ENCODE measurements around the gene BAIAP2. TPM values are rescaled to one million over a fixed set of nuclear protein-coding genes. Genes with fewer than 3 reads are reported as not detected.

Gene BAIAP2
- total and polyA plus RNA-seq, 2 donors (not counting 3 experiments of a cell fraction or from before 2014, with no cell fraction given), result 12.3 to 18.6 TPM

DNA sequence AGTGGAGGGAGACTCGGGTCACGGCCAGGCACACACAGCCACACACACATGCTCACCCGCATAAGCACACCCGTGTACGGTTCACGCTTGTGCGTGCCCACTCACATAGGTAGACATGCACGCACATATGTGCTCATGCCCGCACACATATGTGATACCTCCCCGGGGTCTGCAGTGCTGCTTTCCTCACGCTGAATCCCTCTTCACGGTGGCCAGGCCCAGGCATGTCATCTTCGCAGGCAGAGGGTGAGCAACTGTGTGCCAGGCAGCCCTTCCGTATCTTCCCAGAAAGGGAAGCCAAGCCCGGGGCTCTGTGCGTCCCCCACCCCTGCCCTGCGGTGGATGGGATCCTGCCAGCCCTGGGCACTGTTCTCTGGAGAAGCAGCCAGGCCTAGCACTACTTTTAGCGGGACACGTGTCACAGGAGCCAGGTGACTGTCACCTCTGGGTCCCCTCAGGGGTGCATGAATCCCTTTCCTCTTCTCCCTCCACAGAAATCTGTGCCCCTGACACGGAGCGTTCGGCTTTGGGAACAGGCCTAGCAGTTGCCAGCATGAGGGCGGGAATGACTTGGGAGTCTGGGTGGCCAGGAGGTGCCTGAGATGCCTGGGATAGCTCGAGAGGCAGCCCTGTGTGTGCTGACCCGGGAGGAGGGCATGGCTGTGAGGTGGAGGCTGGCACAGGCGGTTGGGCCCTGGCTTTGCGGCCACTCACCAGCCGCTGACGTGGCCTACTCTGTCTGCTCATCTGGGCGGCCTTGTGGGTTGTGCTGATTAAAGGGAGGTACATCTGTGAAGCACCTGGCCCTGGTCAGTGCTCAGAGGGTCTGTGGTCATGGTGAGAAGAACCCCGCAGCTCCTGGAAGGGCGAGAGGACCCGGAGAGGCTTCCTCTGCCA is 47.5 kb downstream of the BAIAP2 start:
- no peaks in the 10 kb centered on the region for H3K79me2 ChIP-seq (ENCODE audit: control insufficient read depth, insufficient read depth, low read length)
- CTCF ChIA-PET, result interaction anchor here (1.0 to 1.2 kb wide), 2 partner anchors 15 to 19 kb away, joined by 3 to 4 read pairs; no protein-coding TSS in a partner anchor
- no peaks in the 10 kb centered on the region for H3K27me3 ChIP-seq (ENCODE audit: control insufficient read depth in 2 of 2, insufficient read depth in 2 of 2, low read length in 2 of 2)
- H2AFZ ChIP-seq (ENCODE audit: low read depth, low read length), result no peak overlapping the region
- H3K4me1 ChIP-seq (ENCODE audit: control insufficient read depth, extremely low read depth, insufficient read depth, low read length), result no peaks in the 10 kb centered on the region
- FAIRE-seq (no peak), DNase-seq (ENCODE audit: low read depth, low spot score) (peak; percentile 5)
- H3K4me3 ChIP-seq (replicated peaks in 1 of 3; ENCODE audit: insufficient read depth in 1 of 3, low read depth in 1 of 3, low read length in 3 of 3), result no peak overlapping the region
- BruUV-seq (replicated peaks), result no TSS peak
- H3K27ac ChIP-seq (ENCODE audit: insufficient read depth, low read depth, low read length), result no peak overlapping the region
- dilution Hi-C loops (cut with MboI; ENCODE audit: extremely low pct_ligation_motif_present, low sequenced_read_pairs), result no loop called here
- no peak overlapping the region for H3K9ac ChIP-seq (replicated peaks; ENCODE audit: extremely low read depth, insufficient read depth, low read length)
- H3K9me1 ChIP-seq (replicated peaks; ENCODE audit: control insufficient read depth, extremely low read depth, insufficient read depth, low read length), result no peaks in the 10 kb centered on the region
- no peak overlapping the region for H3K4me2 ChIP-seq (ENCODE audit: insufficient read depth, low read length)
- TF ChIP-seq POLR2AphosphoS5 (IDR thresholded peaks at IDR 0.05; ENCODE audit: insufficient read depth, low read depth, low read length) (no peak), GATA2 (IDR thresholded peaks at IDR 0.05; ENCODE audit: insufficient read depth, insufficient read length, low read depth, low read length) (no peak), MYC (IDR thresholded peaks at IDR 0.05; ENCODE audit: low read depth, low read length) (no peak), JUN (IDR thresholded peaks at IDR 0.05; ENCODE audit: borderline replicate concordance, insufficient read depth, insufficient read length, low read depth) (no peak), EZH2 (IDR thresholded peaks at IDR 0.05; ENCODE audit: borderline replicate concordance, low read depth, low read length, severe bottlenecking) (no peak), FOS (IDR thresholded peaks at IDR 0.05; ENCODE audit: borderline replicate concordance, insufficient read depth, low read length) (no peak), POLR2A (IDR thresholded peaks at IDR 0.05; ENCODE audit: low read depth, low read length) (no peak)
- TF ChIP-seq, protein P1, sequence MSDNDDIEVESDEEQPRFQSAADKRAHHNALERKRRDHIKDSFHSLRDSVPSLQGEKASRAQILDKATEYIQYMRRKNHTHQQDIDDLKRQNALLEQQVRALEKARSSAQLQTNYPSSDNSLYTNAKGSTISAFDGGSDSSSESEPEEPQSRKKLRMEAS (IDR thresholded peaks at IDR 0.05; ENCODE audit: insufficient read depth, insufficient read length), result no peak
- TF ChIP-seq, protein P2, sequence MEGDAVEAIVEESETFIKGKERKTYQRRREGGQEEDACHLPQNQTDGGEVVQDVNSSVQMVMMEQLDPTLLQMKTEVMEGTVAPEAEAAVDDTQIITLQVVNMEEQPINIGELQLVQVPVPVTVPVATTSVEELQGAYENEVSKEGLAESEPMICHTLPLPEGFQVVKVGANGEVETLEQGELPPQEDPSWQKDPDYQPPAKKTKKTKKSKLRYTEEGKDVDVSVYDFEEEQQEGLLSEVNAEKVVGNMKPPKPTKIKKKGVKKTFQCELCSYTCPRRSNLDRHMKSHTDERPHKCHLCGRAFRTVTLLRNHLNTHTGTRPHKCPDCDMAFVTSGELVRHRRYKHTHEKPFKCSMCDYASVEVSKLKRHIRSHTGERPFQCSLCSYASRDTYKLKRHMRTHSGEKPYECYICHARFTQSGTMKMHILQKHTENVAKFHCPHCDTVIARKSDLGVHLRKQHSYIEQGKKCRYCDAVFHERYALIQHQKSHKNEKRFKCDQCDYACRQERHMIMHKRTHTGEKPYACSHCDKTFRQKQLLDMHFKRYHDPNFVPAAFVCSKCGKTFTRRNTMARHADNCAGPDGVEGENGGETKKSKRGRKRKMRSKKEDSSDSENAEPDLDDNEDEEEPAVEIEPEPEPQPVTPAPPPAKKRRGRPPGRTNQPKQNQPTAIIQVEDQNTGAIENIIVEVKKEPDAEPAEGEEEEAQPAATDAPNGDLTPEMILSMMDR (IDR thresholded peaks at IDR 0.05; ENCODE audit: extremely low read depth in 1 of 2, insufficient read depth in 1 of 2, low read depth in 1 of 2, low read length in 2 of 2), result no peak
- intact Hi-C loops (cut with micrococcal nuclease), result no loop called here
- H3K9me3 ChIP-seq (replicated peaks; ENCODE audit: control insufficient read depth, insufficient read depth, low read length), result no peaks in the 10 kb centered on the region
- H3K36me3 ChIP-seq (ENCODE audit: control insufficient read depth in 2 of 2, extremely low read depth in 1 of 2, insufficient read depth in 2 of 2, low read length in 2 of 2), result no peaks in the 10 kb centered on the region
- H4K20me1 ChIP-seq (replicated peaks; ENCODE audit: control insufficient read depth, extremely low read depth, insufficient read depth, low read length), result no peaks in the 10 kb centered on the region
- POLR2A ChIA-PET, result no interaction called here

Data from endothelial cell of umbilical vein (primary cell).